A549 (cell line): ENCODE measurements around the gene SIGLEC9. TPM values are rescaled to one million over a fixed set of nuclear protein-coding genes. Genes with fewer than 3 reads are reported as not detected.

ENCODE experiments used
- ATAC-seq, 2 experiments: fragments of 200-7000 bp in 1 of 2; fragments of >200 bp in 1 of 2; cut with Nextera tagmentation in 1 of 2; cut with Tn5 transposase in 1 of 2; 3 replicates each; pipeline versions ENCODE4 v1.8.0 to v1.9.1; 2018 to 2020; ENCODE audit warnings: mild to moderate bottlenecking in 1 of 2, moderate library complexity in 1 of 2
- CTCF ChIA-PET: fragments of 300-600 bp; sonication (Branson Sonifier 250); formaldehyde crosslinking; extraction: SDS; loops from one replicate; lab custom pipeline; 2021; ENCODE audit warnings: antibody characterized with exemption, inconsistent platforms; lab: Yijun Ruan, JAX
- POLR2A ChIA-PET: fragments of 350-600 bp; formaldehyde crosslinking; extraction: SDS; loops from one replicate; lab custom pipeline; 2021; ENCODE audit warnings: antibody characterized with exemption, inconsistent platforms; lab: Yijun Ruan, JAX
- DNase-seq, 2 experiments: peaks; one replicate each; pipeline versions ENCODE4 v3.0.0 to v3.0.0-alpha.2; 2011 to 2016; ENCODE audit warnings: low read depth in 1 of 2, low spot score in 1 of 2
- FAIRE-seq: peaks from 2 replicates; lab custom pipeline; 2011; peaks lifted over from hg19 to GRCh38; lab: Jason Lieb, UNC
- H3K27ac ChIP-seq, 2 experiments: fragments of >200 bp; sonication (Bioruptor Twin); formaldehyde crosslinking; 3 replicates each; pipeline ENCODE4 v1.5.1; 2016 to 2017
- H3K4me1 ChIP-seq: fragments of >200 bp; sonication (Bioruptor Twin); formaldehyde crosslinking; 3 replicates; pipeline ENCODE4 v1.6.1; 2016
- H3K4me2 ChIP-seq: fragments of >200 bp; sonication (Bioruptor Twin); formaldehyde crosslinking; 3 replicates; pipeline ENCODE4 v1.6.1; 2016
- H3K4me3 ChIP-seq: fragments of >200 bp; sonication (Bioruptor Twin); formaldehyde crosslinking; 3 replicates; pipeline ENCODE4 v1.5.1; 2016
- H3K9me3 ChIP-seq: fragments of >200 bp; sonication (Bioruptor Twin); formaldehyde crosslinking; 3 replicates; pipeline ENCODE4 v1.6.1; 2016
- CBX2 ChIP-seq: fragments of 200-600 bp; sonication (generic); IDR thresholded peaks from 2 replicates; pipeline ENCODE4 v1.6.1; 2016; ENCODE audit warnings: low read depth, mild to moderate bottlenecking, borderline replicate concordance
- CEBPB ChIP-seq, 2 experiments: fragments of >200 bp in 1 of 2; sonication (Bioruptor Twin) in 1 of 2; formaldehyde crosslinking in 1 of 2; IDR thresholded peaks; 2 replicates each; pipeline ENCODE4 v1.6.1; 2012 to 2016
- CHD2 ChIP-seq: fragments of 150-350 bp; IDR thresholded peaks from 2 replicates; pipeline ENCODE4 v1.6.1; 2014; ENCODE audit warnings: low read length; ENCODE audit not compliant: partially characterized antibody
- EHF ChIP-seq: fragments of 250-450 bp; sonication (Bioruptor Pico); IDR thresholded peaks from 2 replicates; pipeline ENCODE4 v1.5.0; 2020; ENCODE audit warnings: mild to moderate bottlenecking
- EP300 ChIP-seq, 2 experiments: fragments of >200 bp; sonication (Bioruptor Twin); formaldehyde crosslinking; IDR thresholded peaks; 2 replicates in 1 of 2; 3 replicates in 1 of 2; pipeline ENCODE4 v1.6.1; 2016 to 2017
- ESRRA ChIP-seq: fragments of 150-350 bp; IDR thresholded peaks from 2 replicates; pipeline ENCODE4 v1.6.1; 2014; ENCODE audit warnings: mild to moderate bottlenecking, low read length, borderline replicate concordance
- FOSL2 ChIP-seq, 2 experiments: fragments of 450-650 bp in 1 of 2; fragments of >200 bp in 1 of 2; sonication (Bioruptor Twin) in 1 of 2; formaldehyde crosslinking; IDR thresholded peaks; 2 replicates each; pipeline versions ENCODE4 v1.5.0 to v1.6.1; 2016 to 2020; ENCODE audit warnings: mild to moderate bottlenecking in 1 of 2, moderate library complexity in 1 of 2
- FOXS1 ChIP-seq: fragments of 250-450 bp; sonication (Bioruptor Pico); IDR thresholded peaks from 2 replicates; pipeline ENCODE4 v1.5.0; 2020; ENCODE audit warnings: mild to moderate bottlenecking, moderate library complexity
- GATA3 ChIP-seq: IDR thresholded peaks from 2 replicates; pipeline ENCODE4 v1.6.1; 2012; ENCODE audit warnings: borderline replicate concordance
- HDAC2 ChIP-seq: fragments of 200-600 bp; sonication (generic); IDR thresholded peaks from 2 replicates; pipeline ENCODE4 v1.6.1; 2016
- HMGXB4 ChIP-seq: fragments of 250-450 bp; sonication (Bioruptor Pico); IDR thresholded peaks from 2 replicates; pipeline ENCODE4 v1.5.0; 2021; ENCODE audit warnings: mild to moderate bottlenecking, moderate library complexity, borderline replicate concordance
- HOXA7 ChIP-seq: fragments of 250-450 bp; sonication (Bioruptor Pico); IDR thresholded peaks from 2 replicates; pipeline ENCODE4 v1.5.0; 2020; ENCODE audit warnings: mild to moderate bottlenecking, moderate library complexity
- MYC ChIP-seq: IDR thresholded peaks from 2 replicates; pipeline ENCODE4 v1.6.1; 2012; ENCODE audit warnings: mild to moderate bottlenecking, inconsistent platforms, low read length, improper control_type of control experiment, borderline replicate concordance
- NFE2L2 ChIP-seq: fragments of 150-350 bp; conservative IDR thresholded peaks from 2 replicates; pipeline ENCODE4 v1.6.1; 2014; ENCODE audit warnings: low read length
- PBX3 ChIP-seq: IDR thresholded peaks from 2 replicates; pipeline ENCODE4 v1.6.1; 2012
- RAD21 ChIP-seq, 2 experiments: fragments of >200 bp in 1 of 2; sonication (Bioruptor Twin) in 1 of 2; formaldehyde crosslinking in 1 of 2; IDR thresholded peaks in 1 of 2; conservative IDR thresholded peaks in 1 of 2; 2 replicates in 1 of 2; 3 replicates in 1 of 2; pipeline ENCODE4 v1.6.1; 2012 to 2018; ENCODE audit warnings: inconsistent platforms in 1 of 2
- RFX5 ChIP-seq: fragments of 450-650 bp; IDR thresholded peaks from 2 replicates; pipeline ENCODE4 v1.7.1; 2014; ENCODE audit warnings: antibody characterized with exemption, mild to moderate bottlenecking, moderate library complexity
- RNF2 ChIP-seq: fragments of 200-600 bp; sonication (generic); IDR thresholded peaks from 2 replicates; pipeline ENCODE4 v1.6.1; 2016; ENCODE audit warnings: low read depth, mild to moderate bottlenecking, antibody characterized with exemption, moderate library complexity, borderline replicate concordance
- ZC3H11A ChIP-seq: fragments of 450-650 bp; IDR thresholded peaks from 2 replicates; pipeline ENCODE4 v1.6.1; 2014; ENCODE audit warnings: antibody characterized with exemption, mild to moderate bottlenecking
- WGBS: methylation state at CpG from one replicate; pipeline ENCODE4 v1.1.6; 2017; ENCODE audit errors: missing lambda C conversion rate; 5-methylcytosine and 5-hydroxymethylcytosine counted together
- polyA plus RNA-seq, 4 experiments: library from polyadenylated mRNA; depleted of rRNA in 3 of 4; stranded (reverse); fragments of >200 nt; fragmentation: RNase III in 1 of 4; extraction: RNeasy Plus Mini Kit Qiagen cat#74134 plus additional on column Dnase treatment in 1 of 4; gene quantifications; 2 replicates in 3 of 4; 3 replicates in 1 of 4; pipeline ENCODE4 v1.2.3, GENCODE V29; 2011 to 2017
- TF ChIP-seq, protein P1 (sequence below): fragments of 150-350 bp; IDR thresholded peaks from 2 replicates; pipeline ENCODE4 v1.6.1; 2014; ENCODE audit warnings: low read depth, mild to moderate bottlenecking, low read length
- TF ChIP-seq, protein P2 (sequence below): fragments of 450-650 bp; IDR thresholded peaks from 2 replicates; pipeline ENCODE4 v1.6.1; 2014; ENCODE audit warnings: antibody characterized with exemption
- TF ChIP-seq, protein P3 (sequence below): IDR thresholded peaks from 2 replicates; pipeline ENCODE4 v1.6.1; 2012

Gene SIGLEC9
- polyA plus RNA-seq, 2 of the 4 experiments (the other 2 are of a cell fraction), result not detected

DNA sequence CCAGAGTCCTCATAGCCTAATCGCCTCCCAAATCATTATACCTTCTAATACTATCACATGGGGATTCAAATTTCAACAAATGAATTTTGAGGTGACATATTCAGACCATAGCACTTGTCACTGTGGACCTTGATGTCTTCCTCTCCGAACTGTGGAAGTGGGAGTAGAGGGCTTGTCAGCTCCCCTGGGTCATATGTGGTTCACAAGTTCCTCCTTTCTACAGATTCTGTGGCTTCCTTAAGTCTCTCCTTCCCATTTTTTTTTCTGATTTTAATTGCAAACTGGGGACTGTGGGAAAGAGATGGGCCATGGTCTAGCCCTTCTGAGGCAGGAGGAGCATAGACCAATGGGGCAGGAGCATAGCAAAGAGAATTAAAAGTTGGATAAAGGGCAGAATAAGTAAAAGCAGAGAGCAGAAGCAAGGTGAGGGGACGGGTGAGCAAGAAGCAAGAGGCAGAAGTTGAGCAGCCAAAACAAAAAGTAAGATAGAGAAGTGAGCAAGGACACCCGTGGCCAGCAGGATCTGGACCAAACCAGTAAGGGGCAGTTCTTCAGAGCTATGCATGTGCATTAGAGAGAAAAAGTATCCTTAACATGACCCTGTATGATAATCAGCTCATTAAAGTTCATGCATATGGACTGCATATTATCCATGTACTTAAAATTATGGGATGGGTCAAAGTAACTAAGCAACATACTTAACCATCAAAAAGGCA is 14.8 kb downstream of the SIGLEC9 start:
- WGBS, result 2% methylated on average over 4 of the region's 4 CpGs
- H3K9me3 ChIP-seq, result peaks cover 16% of the 10 kb centered on the region
- DNase-seq, result no peak
- POLR2A ChIA-PET, result no interaction called here
- CTCF ChIA-PET, result interaction anchor here (1.1 kb wide), 1 partner anchor 9 kb away, joined by 3 read pairs; no protein-coding TSS in a partner anchor
- no peak for ATAC-seq
- no peaks in the 10 kb centered on the region for H3K4me1 ChIP-seq
- no peak for FAIRE-seq
- no peak overlapping the region for H3K4me2 ChIP-seq
- no peak for TF ChIP-seq GATA3
- TF ChIP-seq, protein P1, sequence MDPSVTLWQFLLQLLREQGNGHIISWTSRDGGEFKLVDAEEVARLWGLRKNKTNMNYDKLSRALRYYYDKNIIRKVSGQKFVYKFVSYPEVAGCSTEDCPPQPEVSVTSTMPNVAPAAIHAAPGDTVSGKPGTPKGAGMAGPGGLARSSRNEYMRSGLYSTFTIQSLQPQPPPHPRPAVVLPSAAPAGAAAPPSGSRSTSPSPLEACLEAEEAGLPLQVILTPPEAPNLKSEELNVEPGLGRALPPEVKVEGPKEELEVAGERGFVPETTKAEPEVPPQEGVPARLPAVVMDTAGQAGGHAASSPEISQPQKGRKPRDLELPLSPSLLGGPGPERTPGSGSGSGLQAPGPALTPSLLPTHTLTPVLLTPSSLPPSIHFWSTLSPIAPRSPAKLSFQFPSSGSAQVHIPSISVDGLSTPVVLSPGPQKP, result no peak
- no peak for TF ChIP-seq RAD21 (conservative IDR thresholded peaks at IDR 0.05 in 1 of 2, IDR thresholded peaks at IDR 0.05 in 1 of 2)
- no peak for TF ChIP-seq HMGXB4 (CRISPR knock-in tag)
- no peak for TF ChIP-seq ESRRA
- TF ChIP-seq CHD2, result no peak
- TF ChIP-seq MYC, result no peak
- no peak for TF ChIP-seq RFX5
- TF ChIP-seq ZC3H11A, result no peak
- TF ChIP-seq FOSL2 (IDR thresholded peaks at IDR 0.05), result no peak
- TF ChIP-seq FOSL2 (CRISPR knock-in tag; IDR thresholded peaks at IDR 0.05), result no peak
- TF ChIP-seq CEBPB (IDR thresholded peaks at IDR 0.05), result no peak
- TF ChIP-seq RNF2, result no peak
- no peak for TF ChIP-seq PBX3
- no peak overlapping the region for H3K4me3 ChIP-seq
- no peak overlapping the region for H3K27ac ChIP-seq

- 42% methylated on average over 6 of the region's 6 CpGs for WGBS
- Histone ChIP-seq H3K4me2 (no peak overlapping the region), H3K27ac (no peak overlapping the region), H3K4me1 (no peaks in the 10 kb centered on the region)
- ChIA-PET CTCF (interaction anchor here (0.8 to 1.1 kb wide), 2 partner anchors 10 to 18 kb away, joined by 3 read pairs; no protein-coding TSS in a partner anchor), POLR2A (no interaction called here)
- no peak for ATAC-seq
- no peak for DNase-seq
- no peak for TF ChIP-seq RAD21 (conservative IDR thresholded peaks at IDR 0.05 in 1 of 2, IDR thresholded peaks at IDR 0.05 in 1 of 2)
- TF ChIP-seq HOXA7 (CRISPR knock-in tag), result no peak
- TF ChIP-seq, protein P2, sequence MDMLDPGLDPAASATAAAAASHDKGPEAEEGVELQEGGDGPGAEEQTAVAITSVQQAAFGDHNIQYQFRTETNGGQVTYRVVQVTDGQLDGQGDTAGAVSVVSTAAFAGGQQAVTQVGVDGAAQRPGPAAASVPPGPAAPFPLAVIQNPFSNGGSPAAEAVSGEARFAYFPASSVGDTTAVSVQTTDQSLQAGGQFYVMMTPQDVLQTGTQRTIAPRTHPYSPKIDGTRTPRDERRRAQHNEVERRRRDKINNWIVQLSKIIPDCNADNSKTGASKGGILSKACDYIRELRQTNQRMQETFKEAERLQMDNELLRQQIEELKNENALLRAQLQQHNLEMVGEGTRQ, result no peak
- no peak for TF ChIP-seq HDAC2
- no peak for TF ChIP-seq NFE2L2
- no peak for TF ChIP-seq FOXS1 (CRISPR knock-in tag)
- TF ChIP-seq CBX2, result no peak
- TF ChIP-seq, protein P3, sequence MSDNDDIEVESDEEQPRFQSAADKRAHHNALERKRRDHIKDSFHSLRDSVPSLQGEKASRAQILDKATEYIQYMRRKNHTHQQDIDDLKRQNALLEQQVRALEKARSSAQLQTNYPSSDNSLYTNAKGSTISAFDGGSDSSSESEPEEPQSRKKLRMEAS, result no peak
- TF ChIP-seq RNF2, result no peak
- no peak for TF ChIP-seq EHF
- TF ChIP-seq EP300 (IDR thresholded peaks at IDR 0.05), result no peak
- TF ChIP-seq, all 56 proteins: peak for 0
- FAIRE-seq, result no peak
- Histone ChIP-seq H3K4me3 (no peak overlapping the region), H3K9me3 (peaks cover 8% of the 10 kb centered on the region)
These were observed 15.7 kb downstream of the SIGLEC9 start for GRCh38 chr19:51140441-51140840.
